ENCODE results near the gene RNF17.
A peak's percentile ranks its signal among the peaks of the same experiment; 100 is the strongest.

Gene RNF17

DNA sequence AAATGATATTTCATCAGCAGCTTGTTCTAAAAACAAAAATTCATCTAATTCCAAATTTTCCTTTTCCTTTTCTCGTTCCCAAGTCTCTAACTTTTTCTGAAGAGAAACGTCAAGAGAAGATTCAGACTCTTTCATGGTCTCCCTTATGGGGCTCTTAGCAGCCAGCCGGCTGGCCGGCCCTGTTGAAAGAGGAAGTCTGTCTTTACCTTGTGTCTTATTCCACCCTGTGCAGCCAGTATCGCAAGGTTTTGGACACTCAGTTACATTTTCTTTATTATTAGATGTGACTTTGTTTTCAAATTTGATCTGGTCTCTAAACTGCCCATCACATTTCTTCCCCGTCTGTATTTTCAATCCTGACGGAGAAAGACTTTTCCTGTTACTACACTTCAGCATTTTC, 142.3 kb downstream of the RNF17 start:
- DNase-seq = no peak

GRCh38 chr13:24910502-24911132, 146.6 kb downstream of the RNF17 start:
- no peak for DNase-seq

DNA sequence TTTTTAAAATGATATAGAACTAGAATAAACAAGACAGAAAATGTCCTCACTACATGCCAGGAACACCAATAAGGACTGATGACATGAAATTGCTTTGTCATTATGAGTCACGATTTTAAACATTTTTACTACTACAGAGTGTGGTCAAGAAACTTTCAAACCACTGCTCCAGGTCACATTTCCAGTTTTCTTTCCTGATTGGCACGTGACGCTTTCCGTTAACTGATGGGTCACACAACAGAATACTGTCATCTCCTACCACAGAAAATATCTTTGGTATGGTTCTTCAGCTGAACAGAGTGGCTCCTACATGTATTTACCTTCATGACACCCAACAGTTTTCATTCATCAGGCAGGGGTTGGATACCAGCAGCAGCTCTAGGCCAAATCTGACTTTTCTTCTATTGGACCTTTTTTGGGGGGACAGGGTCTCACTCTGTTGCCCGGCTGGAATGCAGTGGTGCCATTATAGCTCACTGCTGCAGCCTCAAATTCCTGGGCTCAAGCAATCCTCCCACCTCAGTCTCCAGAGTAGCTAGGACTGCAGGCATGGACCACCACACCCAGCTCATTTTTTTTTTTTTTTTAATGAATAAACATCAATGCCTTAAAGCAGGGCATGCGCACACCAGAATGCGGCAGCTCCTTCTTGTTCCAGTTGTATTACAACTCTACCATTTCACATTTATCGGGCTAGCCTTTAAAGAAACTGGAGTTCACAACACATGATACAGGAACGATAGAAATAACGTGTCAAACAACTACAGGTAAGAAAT, 147.4 kb downstream of the RNF17 start:
- DNase-seq = peak; percentile 65

GRCh38 chr13:24916464-24916863, 152.5 kb downstream of the RNF17 start:
- DNase-seq = no peak

GRCh38 chr13:24921003-24921402, 157.0 kb downstream of the RNF17 start:
- no peak for DNase-seq

DNA sequence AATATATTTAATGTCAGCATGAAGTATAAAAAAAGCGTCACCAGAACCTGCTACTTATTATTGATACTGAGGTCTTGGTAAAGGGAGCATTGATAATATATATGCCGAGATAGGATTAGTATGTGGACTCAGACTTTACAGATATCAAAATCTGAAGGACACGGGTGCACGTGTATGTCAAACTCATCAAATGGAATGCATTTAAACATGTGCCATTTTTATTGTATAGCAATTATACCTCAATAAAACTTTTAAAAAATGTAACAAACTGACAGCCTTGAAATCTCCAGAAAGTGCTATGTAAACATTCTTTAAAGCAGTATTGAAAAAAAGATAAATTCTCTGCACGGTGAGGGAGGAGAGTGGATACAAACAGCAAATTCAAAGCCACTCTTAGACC, 157.9 kb downstream of the RNF17 start:
- no peak for DNase-seq

DNA sequence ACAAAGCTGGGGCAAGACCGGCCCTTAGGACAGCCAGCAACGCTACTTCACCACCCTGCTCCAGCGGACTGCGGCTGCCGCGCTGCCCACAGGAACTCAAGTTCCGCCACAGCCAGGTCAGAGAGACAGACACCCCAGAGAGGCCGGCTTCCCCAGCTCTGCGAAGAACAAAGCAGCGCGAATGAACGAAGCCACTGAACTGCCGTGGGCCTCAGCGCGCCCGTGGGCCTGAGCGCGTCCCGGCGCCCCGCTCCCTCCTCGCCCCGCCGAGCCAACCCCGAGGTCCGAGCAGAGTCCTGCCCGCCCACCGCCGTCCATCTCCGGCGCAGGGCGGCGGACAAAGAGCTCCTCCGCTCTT, 158.4 kb downstream of the RNF17 start:
- DNase-seq = peak; percentile 41

GRCh38 chr13:24922745-24923591, 159.0 kb downstream of the RNF17 start:
- peak; percentile 98 for DNase-seq

- no peak for DNase-seq
Observed at GRCh38 chr13:24925318-24926231, 161.6 kb downstream of the RNF17 start.

GRCh38 chr13:24927810-24928404, 163.9 kb downstream of the RNF17 start:
- no peak for DNase-seq

- DNase-seq = no peak
Observed at GRCh38 chr13:24929196-24929595, 165.2 kb downstream of the RNF17 start.
